OCI-LY7 (cell line): ENCODE data around the gene ANO2. TPM values are rescaled to one million over a fixed set of nuclear protein-coding genes. Genes with fewer than 3 reads are reported as not detected.

Source experiments
- BruUV-seq: library from RNA; stranded (reverse); fragments of 400-500 nt; replicated peaks from 2 replicates; lab custom pipeline; 2021; lab: Mats Ljungman, UMichigan
- CTCF ChIA-PET: fragments of 300-600 bp; sonication (Branson Sonifier 250); formaldehyde crosslinking; loops from one replicate; lab custom pipeline; 2022; ENCODE audit warnings: antibody characterized with exemption; ENCODE audit not compliant: unreplicated experiment; lab: Charles Lee
- POLR2A ChIA-PET: fragments of 300-600 bp; sonication (Branson Sonifier 250); formaldehyde crosslinking; loops from one replicate; lab custom pipeline; 2022; ENCODE audit warnings: antibody characterized with exemption; lab: Charles Lee
- DNase-seq: peaks from one replicate; pipeline ENCODE4 v3.0.0-alpha.2; 2015; ENCODE audit warnings: low spot score
- H2AFZ ChIP-seq: fragments of 200-600 bp; sonication (generic), shearing (Covaris generic); 2 replicates; pipeline ENCODE4 v1.6.1; 2014; ENCODE audit warnings: mild to moderate bottlenecking, antibody characterized with exemption, low read length, moderate library complexity
- H3K27ac ChIP-seq: fragments of 200-600 bp; sonication (generic); 2 replicates; pipeline ENCODE4 v1.5.1; 2014; ENCODE audit warnings: mixed run types, low read depth, mild to moderate bottlenecking, moderate library complexity, low read length, inconsistent platforms; ENCODE audit not compliant: poor library complexity, severe bottlenecking
- H3K36me3 ChIP-seq: fragments of 200-600 bp; sonication (generic); 2 replicates; pipeline ENCODE4 v1.6.1; 2014; ENCODE audit warnings: mild to moderate bottlenecking, antibody characterized with exemption, low read length, moderate library complexity, mixed read lengths; ENCODE audit not compliant: insufficient read depth
- H3K4me1 ChIP-seq: fragments of 200-600 bp; sonication (generic); 2 replicates; pipeline ENCODE4 v1.5.1; 2014; ENCODE audit warnings: mild to moderate bottlenecking, low read length; ENCODE audit not compliant: insufficient read depth, poor library complexity, severe bottlenecking
- H3K4me2 ChIP-seq: fragments of 200-600 bp; sonication (generic); 2 replicates; pipeline ENCODE4 v1.6.1; 2014; ENCODE audit warnings: mild to moderate bottlenecking, low read length
- H3K4me3 ChIP-seq: fragments of 200-600 bp; sonication (generic); 2 replicates; pipeline ENCODE4 v1.5.1; 2014; ENCODE audit warnings: mild to moderate bottlenecking, low read depth, low read length; ENCODE audit not compliant: poor library complexity, severe bottlenecking
- H3K79me2 ChIP-seq: fragments of 200-600 bp; sonication (generic); 2 replicates; pipeline ENCODE4 v1.6.1; 2016; ENCODE audit warnings: low read depth, mild to moderate bottlenecking, low read length, moderate library complexity, mixed read lengths; ENCODE audit not compliant: insufficient read depth
- H3K9me2 ChIP-seq: fragments of 200-600 bp; sonication (generic); 2 replicates; pipeline ENCODE4 v1.6.1; 2016; ENCODE audit warnings: mild to moderate bottlenecking, low read length, mixed read lengths; ENCODE audit not compliant: insufficient read depth
- H3K9me3 ChIP-seq: fragments of 200-600 bp; sonication (generic); 2 replicates; pipeline ENCODE4 v1.6.1; 2014; ENCODE audit warnings: mild to moderate bottlenecking, mixed run types, low read length, mixed read lengths
- H4K20me1 ChIP-seq: fragments of 200-600 bp; sonication (generic); 2 replicates; pipeline ENCODE4 v1.6.1; 2014; ENCODE audit warnings: mild to moderate bottlenecking, antibody characterized with exemption, low read length, moderate library complexity, mixed read lengths; ENCODE audit not compliant: insufficient read depth
- CTCF ChIP-seq: fragments of 200-600 bp; sonication (generic); conservative IDR thresholded peaks from 2 replicates; pipeline ENCODE4 v1.5.1; 2014; ENCODE audit warnings: mild to moderate bottlenecking, antibody characterized with exemption, low read length, moderate library complexity, mixed read lengths
- EZH2phosphoT487 ChIP-seq: fragments of 200-600 bp; sonication (generic); IDR thresholded peaks from 2 replicates; pipeline ENCODE4 v1.6.1; 2018; ENCODE audit warnings: low read depth, borderline replicate concordance, mild to moderate bottlenecking, mixed run types, antibody characterized with exemption, low read length, moderate library complexity, mixed read lengths
- intact Hi-C: fragments of 100-400 bp; cut with micrococcal nuclease; formaldehyde crosslinking; loops from one replicate; pipeline ENCODE4 v1.10.0; 2022; ENCODE audit not compliant: unreplicated experiment
- total RNA-seq, 2 experiments: library from RNA; depleted of rRNA in 1 of 2; stranded (reverse); fragments of >200 nt in 1 of 2; shearing (Covaris generic) in 1 of 2; gene quantifications; 2 replicates each; pipeline ENCODE4 v1.2.3, GENCODE V29; 2014 to 2022

The ANO2 gene
- total RNA-seq, 2 experiments from 2014 or later: not detected

- no peak overlapping the region for H3K4me3 ChIP-seq
- no peaks in the 10 kb centered on the region for H4K20me1 ChIP-seq
- TF ChIP-seq EZH2phosphoT487: no peak
- no peak for TF ChIP-seq CTCF
- H3K9me2 ChIP-seq: no peaks in the 10 kb centered on the region
- no peak for DNase-seq
- no TSS peak for BruUV-seq
- no peak overlapping the region for H3K27ac ChIP-seq
- POLR2A ChIA-PET: no interaction called here
- no peaks in the 10 kb centered on the region for H3K36me3 ChIP-seq
- H3K79me2 ChIP-seq: no peaks in the 10 kb centered on the region
- no peaks in the 10 kb centered on the region for H3K9me3 ChIP-seq
- no peak overlapping the region for H2AFZ ChIP-seq
- intact Hi-C loops: no loop called here
- CTCF ChIA-PET: no interaction called here
- no peaks in the 10 kb centered on the region for H3K4me1 ChIP-seq
- no peak overlapping the region for H3K4me2 ChIP-seq
Measured at GRCh38 chr12:5522432-5523335, 422.4 kb downstream of the ANO2 start.

GRCh38 chr12:5521456-5522325 lies 423.4 kb downstream of the ANO2 start:
- Histone ChIP-seq H3K79me2 (no peaks in the 10 kb centered on the region), H3K4me3 (no peak overlapping the region), H2AFZ (no peak overlapping the region), H3K4me1 (no peaks in the 10 kb centered on the region), H3K9me2 (no peaks in the 10 kb centered on the region), H3K4me2 (no peak overlapping the region), H3K9me3 (no peaks in the 10 kb centered on the region), H3K27ac (no peak overlapping the region), H4K20me1 (no peaks in the 10 kb centered on the region), H3K36me3 (no peaks in the 10 kb centered on the region)
- CTCF ChIA-PET: no interaction called here
- no TSS peak for BruUV-seq
- TF ChIP-seq CTCF (no peak), EZH2phosphoT487 (no peak)
- intact Hi-C loops: no loop called here
- POLR2A ChIA-PET: no interaction called here
- no peak for DNase-seq
